ENCODE results near the gene TBC1D9. TPM values are rescaled to one million over a fixed set of nuclear protein-coding genes. Genes with fewer than 3 reads are reported as not detected.

TBC1D9 gene
- total and polyA plus RNA-seq, 2 of the 13 experiments (the other 11 are each of a cell fraction or from before 2014, with no cell fraction given): 11.9 to 12.2 TPM

DNA sequence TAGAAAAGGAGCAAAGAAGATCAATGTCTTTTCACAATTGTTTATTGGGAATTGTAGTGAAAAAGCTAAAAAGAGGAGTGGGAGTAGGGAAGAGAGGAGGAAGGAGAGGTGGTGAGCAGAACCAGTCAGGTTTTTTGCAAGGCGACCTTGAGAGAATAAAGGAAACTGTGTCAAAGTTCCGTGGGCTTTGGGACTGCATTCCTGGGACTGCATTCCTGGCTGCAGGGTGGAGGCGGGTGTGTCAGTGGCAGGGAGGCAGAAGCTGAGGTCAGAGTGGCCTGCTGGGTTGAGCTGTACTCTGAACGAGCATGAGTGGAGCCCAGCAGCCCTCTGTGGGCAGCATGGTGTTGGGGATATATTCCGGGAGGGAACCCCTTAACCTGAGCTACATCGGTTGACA lies 120.6 kb downstream of the TBC1D9 start:
- FAIRE-seq (peak; percentile 77), ATAC-seq (peak; percentile 96), DNase-seq (ENCODE audit: low spot score) (peak; percentile 77)
- ChIA-PET CTCF (ENCODE audit: low intra/inter-chr PET ratio, low total read pairs) (no interaction called here), POLR2A (interaction anchor here (1.3 to 1.5 kb wide), 2 partner anchors 44 to 121 kb away, joined by 3 to 4 read pairs; partner anchors contain the start of gene TBC1D9)
- intact Hi-C loops (cut with micrococcal nuclease; ENCODE audit: unreplicated experiment) (loop anchor here (5.0 kb wide), 1 partner anchor 273 kb away; no protein-coding TSS in a partner anchor), in situ Hi-C loops (cut with HindIII; ENCODE audit: extremely low pct_ligation_motif_present, low pct_unique_long_range_greater_than_20kb) (loop anchor here (5.0 kb wide), 1 partner anchor 113 kb away; the partner anchor contains the start of gene ELMOD2)
- Histone ChIP-seq H3K79me2 (ENCODE audit: insufficient read depth, low read length) (no peaks in the 10 kb centered on the region), H3K27me3 (ENCODE audit: control insufficient read depth in 1 of 2, insufficient read depth in 2 of 2, low read length in 2 of 2) (no peaks in the 10 kb centered on the region), H3K4me3 (replicated peaks in 1 of 3; ENCODE audit: insufficient read depth in 1 of 3, low read depth in 2 of 3, low read length in 3 of 3) (peak overlapping the region in 1 of 3 experiments; percentile 24; a peak in 2 of 6 replicates), H3K4me1 (ENCODE audit: insufficient read depth, low read length) (peaks cover 65% of the 10 kb centered on the region), H2AFZ (ENCODE audit: low read length) (no peak overlapping the region), H3K4me2 (ENCODE audit: low read depth, low read length) (peak overlapping the region; percentile 40), H3K9me3 (ENCODE audit: low read length) (no peaks in the 10 kb centered on the region), H3K9ac (ENCODE audit: insufficient read depth, low read depth, low read length) (peak overlapping the region; percentile 41), H3K27ac (ENCODE audit: extremely low read length, insufficient read depth, low read length) (peak overlapping the region; percentile 72), H3K36me3 (replicated peaks in 1 of 2; ENCODE audit: control insufficient read depth in 1 of 2, insufficient read depth in 2 of 2, low read length in 2 of 2) (peaks cover 10 to 33% of the 10 kb centered on the region in 2 experiments), H4K20me1 (ENCODE audit: insufficient read depth, low read length) (no peaks in the 10 kb centered on the region)
- BruUV-seq (replicated peaks): no TSS peak
- WGBS (ENCODE audit: low lambda C conversion rate): 34% methylated on average over 6 of the region's 6 CpGs
- TF ChIP-seq REPIN1 (CRISPR knock-in tag; IDR thresholded peaks at IDR 0.05; ENCODE audit: borderline replicate concordance, low read depth) (0 out of 2 replicates have a peak, but pooled peaks have one; percentile 31), NFKBIZ (CRISPR knock-in tag; IDR thresholded peaks at IDR 0.05) (no peak), IRF2 (CRISPR knock-in tag; IDR thresholded peaks at IDR 0.05) (no peak), KLF16 (CRISPR knock-in tag; IDR thresholded peaks at IDR 0.05) (no peak), PLRG1 (conservative IDR thresholded peaks at IDR 0.05) (no peak), ZBTB7B (CRISPR knock-in tag; IDR thresholded peaks at IDR 0.05) (0 out of 2 replicates have a peak, but pooled peaks have one; percentile 43), MIER3 (CRISPR knock-in tag; IDR thresholded peaks at IDR 0.05; ENCODE audit: borderline replicate concordance) (no peak)
- TF ChIP-seq, protein P1, sequence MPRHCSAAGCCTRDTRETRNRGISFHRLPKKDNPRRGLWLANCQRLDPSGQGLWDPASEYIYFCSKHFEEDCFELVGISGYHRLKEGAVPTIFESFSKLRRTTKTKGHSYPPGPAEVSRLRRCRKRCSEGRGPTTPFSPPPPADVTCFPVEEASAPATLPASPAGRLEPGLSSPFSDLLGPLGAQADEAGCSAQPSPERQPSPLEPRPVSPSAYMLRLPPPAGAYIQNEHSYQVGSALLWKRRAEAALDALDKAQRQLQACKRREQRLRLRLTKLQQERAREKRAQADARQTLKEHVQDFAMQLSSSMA (CRISPR knock-in tag; IDR thresholded peaks at IDR 0.05): no peak
- TF ChIP-seq, protein P2, sequence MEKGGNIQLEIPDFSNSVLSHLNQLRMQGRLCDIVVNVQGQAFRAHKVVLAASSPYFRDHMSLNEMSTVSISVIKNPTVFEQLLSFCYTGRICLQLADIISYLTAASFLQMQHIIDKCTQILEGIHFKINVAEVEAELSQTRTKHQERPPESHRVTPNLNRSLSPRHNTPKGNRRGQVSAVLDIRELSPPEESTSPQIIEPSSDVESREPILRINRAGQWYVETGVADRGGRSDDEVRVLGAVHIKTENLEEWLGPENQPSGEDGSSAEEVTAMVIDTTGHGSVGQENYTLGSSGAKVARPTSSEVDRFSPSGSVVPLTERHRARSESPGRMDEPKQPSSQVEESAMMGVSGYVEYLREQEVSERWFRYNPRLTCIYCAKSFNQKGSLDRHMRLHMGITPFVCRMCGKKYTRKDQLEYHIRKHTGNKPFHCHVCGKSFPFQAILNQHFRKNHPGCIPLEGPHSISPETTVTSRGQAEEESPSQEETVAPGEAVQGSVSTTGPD (CRISPR knock-in tag; IDR thresholded peaks at IDR 0.05): no peak
- TF ChIP-seq, protein P3, sequence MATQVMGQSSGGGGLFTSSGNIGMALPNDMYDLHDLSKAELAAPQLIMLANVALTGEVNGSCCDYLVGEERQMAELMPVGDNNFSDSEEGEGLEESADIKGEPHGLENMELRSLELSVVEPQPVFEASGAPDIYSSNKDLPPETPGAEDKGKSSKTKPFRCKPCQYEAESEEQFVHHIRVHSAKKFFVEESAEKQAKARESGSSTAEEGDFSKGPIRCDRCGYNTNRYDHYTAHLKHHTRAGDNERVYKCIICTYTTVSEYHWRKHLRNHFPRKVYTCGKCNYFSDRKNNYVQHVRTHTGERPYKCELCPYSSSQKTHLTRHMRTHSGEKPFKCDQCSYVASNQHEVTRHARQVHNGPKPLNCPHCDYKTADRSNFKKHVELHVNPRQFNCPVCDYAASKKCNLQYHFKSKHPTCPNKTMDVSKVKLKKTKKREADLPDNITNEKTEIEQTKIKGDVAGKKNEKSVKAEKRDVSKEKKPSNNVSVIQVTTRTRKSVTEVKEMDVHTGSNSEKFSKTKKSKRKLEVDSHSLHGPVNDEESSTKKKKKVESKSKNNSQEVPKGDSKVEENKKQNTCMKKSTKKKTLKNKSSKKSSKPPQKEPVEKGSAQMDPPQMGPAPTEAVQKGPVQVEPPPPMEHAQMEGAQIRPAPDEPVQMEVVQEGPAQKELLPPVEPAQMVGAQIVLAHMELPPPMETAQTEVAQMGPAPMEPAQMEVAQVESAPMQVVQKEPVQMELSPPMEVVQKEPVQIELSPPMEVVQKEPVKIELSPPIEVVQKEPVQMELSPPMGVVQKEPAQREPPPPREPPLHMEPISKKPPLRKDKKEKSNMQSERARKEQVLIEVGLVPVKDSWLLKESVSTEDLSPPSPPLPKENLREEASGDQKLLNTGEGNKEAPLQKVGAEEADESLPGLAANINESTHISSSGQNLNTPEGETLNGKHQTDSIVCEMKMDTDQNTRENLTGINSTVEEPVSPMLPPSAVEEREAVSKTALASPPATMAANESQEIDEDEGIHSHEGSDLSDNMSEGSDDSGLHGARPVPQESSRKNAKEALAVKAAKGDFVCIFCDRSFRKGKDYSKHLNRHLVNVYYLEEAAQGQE (IDR thresholded peaks at IDR 0.05; ENCODE audit: borderline replicate concordance in 1 of 2, low read depth in 1 of 2, low read length in 2 of 2): no peak
- TF ChIP-seq, protein P4, sequence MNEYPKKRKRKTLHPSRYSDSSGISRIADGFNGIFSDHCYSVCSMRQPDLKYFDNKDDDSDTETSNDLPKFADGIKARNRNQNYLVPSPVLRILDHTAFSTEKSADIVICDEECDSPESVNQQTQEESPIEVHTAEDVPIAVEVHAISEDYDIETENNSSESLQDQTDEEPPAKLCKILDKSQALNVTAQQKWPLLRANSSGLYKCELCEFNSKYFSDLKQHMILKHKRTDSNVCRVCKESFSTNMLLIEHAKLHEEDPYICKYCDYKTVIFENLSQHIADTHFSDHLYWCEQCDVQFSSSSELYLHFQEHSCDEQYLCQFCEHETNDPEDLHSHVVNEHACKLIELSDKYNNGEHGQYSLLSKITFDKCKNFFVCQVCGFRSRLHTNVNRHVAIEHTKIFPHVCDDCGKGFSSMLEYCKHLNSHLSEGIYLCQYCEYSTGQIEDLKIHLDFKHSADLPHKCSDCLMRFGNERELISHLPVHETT (CRISPR knock-in tag; conservative IDR thresholded peaks at IDR 0.05): no peak
- TF ChIP-seq, protein P5, sequence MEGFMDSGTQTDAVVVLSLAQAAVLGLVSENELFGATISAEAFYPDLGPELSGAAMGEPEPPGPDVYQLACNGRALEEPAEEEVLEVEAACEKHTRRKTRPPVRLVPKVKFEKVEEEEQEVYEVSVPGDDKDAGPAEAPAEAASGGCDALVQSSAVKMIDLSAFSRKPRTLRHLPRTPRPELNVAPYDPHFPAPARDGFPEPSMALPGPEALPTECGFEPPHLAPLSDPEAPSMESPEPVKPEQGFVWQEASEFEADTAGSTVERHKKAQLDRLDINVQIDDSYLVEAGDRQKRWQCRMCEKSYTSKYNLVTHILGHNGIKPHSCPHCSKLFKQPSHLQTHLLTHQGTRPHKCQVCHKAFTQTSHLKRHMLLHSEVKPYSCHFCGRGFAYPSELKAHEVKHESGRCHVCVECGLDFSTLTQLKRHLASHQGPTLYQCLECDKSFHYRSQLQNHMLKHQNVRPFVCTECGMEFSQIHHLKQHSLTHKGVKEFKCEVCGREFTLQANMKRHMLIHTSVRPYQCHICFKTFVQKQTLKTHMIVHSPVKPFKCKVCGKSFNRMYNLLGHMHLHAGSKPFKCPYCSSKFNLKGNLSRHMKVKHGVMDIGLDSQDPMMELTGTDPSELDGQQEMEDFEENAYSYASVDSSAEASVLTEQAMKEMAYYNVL (CRISPR knock-in tag; IDR thresholded peaks at IDR 0.05; ENCODE audit: borderline replicate concordance): peak; percentile 79; the same call in 1 of the 2 replicates

Data from HepG2 (cell line).